WTC11 (cell line): ENCODE data around the gene FOXO3. TPM values are rescaled to one million over a fixed set of nuclear protein-coding genes. Genes with fewer than 3 reads are reported as not detected.

ENCODE experiments used
- ATAC-seq: fragments of 200-7000 bp; cut with Tn5 transposase; 2 replicates; pipeline ENCODE4 v1.10.0; 2021; ENCODE audit warnings: mild to moderate bottlenecking, moderate library complexity
- CTCF ChIA-PET: fragments of 300-600 bp; sonication (Branson Sonifier 250); formaldehyde crosslinking; loops from one replicate; lab custom pipeline; 2021; ENCODE audit warnings: antibody characterized with exemption; lab: Charles Lee
- POLR2A ChIA-PET: fragments of 350-600 bp; sonication (Branson Sonifier 250); formaldehyde crosslinking; loops from one replicate; lab custom pipeline; 2021; ENCODE audit warnings: antibody characterized with exemption; lab: Charles Lee
- DNase-seq: peaks from one replicate; pipeline ENCODE4 v3.0.0; 2021; ENCODE audit warnings: low spot score
- H3K27ac Mint-ChIP-seq: 2 replicates; pipeline ENCODE4 v1.8.0; 2021; ENCODE audit warnings: mixed read lengths
- H3K27me3 Mint-ChIP-seq: 2 replicates; pipeline ENCODE4 v1.8.0; 2021; ENCODE audit warnings: low read depth, mild to moderate bottlenecking, moderate library complexity, mixed read lengths
- H3K36me3 Mint-ChIP-seq: 2 replicates; pipeline ENCODE4 v1.8.0; 2021; ENCODE audit warnings: mixed read lengths
- H3K4me1 Mint-ChIP-seq: 2 replicates; pipeline ENCODE4 v1.8.0; 2022; ENCODE audit warnings: mixed read lengths
- H3K4me3 Mint-ChIP-seq: 2 replicates; pipeline ENCODE4 v1.8.0; 2021; ENCODE audit warnings: mild to moderate bottlenecking, moderate library complexity, mixed read lengths
- H3K9me3 Mint-ChIP-seq: 2 replicates; pipeline ENCODE4 v1.8.0; 2021; ENCODE audit warnings: mixed read lengths
- CREB1 ChIP-seq: sonication (generic); formaldehyde crosslinking; IDR thresholded peaks from 2 replicates; pipeline ENCODE4 v1.8.0; 2023; ENCODE audit warnings: mild to moderate bottlenecking, missing genetic modification reagents
- CTCF ChIP-seq: fragments of 200-600 bp; IDR thresholded peaks from 2 replicates; pipeline ENCODE4 v1.8.0; 2022; ENCODE audit warnings: antibody characterized with exemption
- E2F1 ChIP-seq: sonication (generic); formaldehyde crosslinking; IDR thresholded peaks from 2 replicates; pipeline ENCODE4 v1.8.0; 2022; ENCODE audit warnings: mild to moderate bottlenecking, missing genetic modification reagents
- E2F4 ChIP-seq: sonication (generic); formaldehyde crosslinking; IDR thresholded peaks from 2 replicates; pipeline ENCODE4 v1.8.1; 2022; ENCODE audit warnings: low read depth, mild to moderate bottlenecking, moderate library complexity, missing genetic modification reagents, borderline replicate concordance
- E2F5 ChIP-seq: sonication (generic); formaldehyde crosslinking; IDR thresholded peaks from 2 replicates; pipeline ENCODE4 v1.8.1; 2022; ENCODE audit warnings: mild to moderate bottlenecking, moderate library complexity, missing genetic modification reagents
- FOXJ3 ChIP-seq: sonication (generic); formaldehyde crosslinking; IDR thresholded peaks from 2 replicates; pipeline ENCODE4 v1.9.0; 2021; ENCODE audit warnings: missing genetic modification reagents, mild to moderate bottlenecking, borderline replicate concordance
- IRF2 ChIP-seq: sonication (generic); formaldehyde crosslinking; IDR thresholded peaks from 2 replicates; pipeline ENCODE4 v1.8.0; 2022; ENCODE audit warnings: low read depth, missing genetic modification reagents, borderline replicate concordance
- JAZF1 ChIP-seq: fragments of 250-450 bp; sonication (Bioruptor Pico); IDR thresholded peaks from 2 replicates; pipeline ENCODE4 v1.9.0; 2021; ENCODE audit warnings: moderate library complexity, mild to moderate bottlenecking, inconsistent platforms
- KAT7 ChIP-seq: sonication (generic); formaldehyde crosslinking; IDR thresholded peaks from 2 replicates; pipeline ENCODE4 v1.8.1; 2023; ENCODE audit warnings: missing genetic modification reagents, mild to moderate bottlenecking, borderline replicate concordance
- NFYB ChIP-seq: sonication (generic); formaldehyde crosslinking; conservative IDR thresholded peaks from 2 replicates; pipeline ENCODE4 v1.8.0; 2022; ENCODE audit warnings: low read depth, missing genetic modification reagents
- OVOL2 ChIP-seq: fragments of 250-450 bp; sonication (Bioruptor Pico); IDR thresholded peaks from 2 replicates; pipeline ENCODE4 v1.9.0; 2021; ENCODE audit warnings: mild to moderate bottlenecking, borderline replicate concordance
- PRDM15 ChIP-seq: sonication (generic); formaldehyde crosslinking; IDR thresholded peaks from 2 replicates; pipeline ENCODE4 v1.8.0; 2022; ENCODE audit warnings: missing genetic modification reagents
- SP1 ChIP-seq: sonication (generic); formaldehyde crosslinking; conservative IDR thresholded peaks from 2 replicates; pipeline ENCODE4 v1.8.1; 2022; ENCODE audit warnings: missing genetic modification reagents
- TEAD4 ChIP-seq: sonication (generic); formaldehyde crosslinking; IDR thresholded peaks from 2 replicates; pipeline ENCODE4 v1.8.0; 2022; ENCODE audit warnings: mild to moderate bottlenecking, missing genetic modification reagents
- ZBTB21 ChIP-seq: sonication (generic); formaldehyde crosslinking; IDR thresholded peaks from 2 replicates; pipeline ENCODE4 v1.8.1; 2023; ENCODE audit warnings: mild to moderate bottlenecking, missing genetic modification reagents, borderline replicate concordance
- ZNF396 ChIP-seq: fragments of 250-450 bp; sonication (Bioruptor Pico); IDR thresholded peaks from 2 replicates; pipeline ENCODE4 v1.8.0; 2021; ENCODE audit warnings: mild to moderate bottlenecking, moderate library complexity, borderline replicate concordance
- ZNF416 ChIP-seq: fragments of 250-450 bp; sonication (Bioruptor Pico); IDR thresholded peaks from 2 replicates; pipeline ENCODE4 v1.9.0; 2021; ENCODE audit warnings: mild to moderate bottlenecking, inconsistent platforms
- ZNF512 ChIP-seq: sonication (generic); formaldehyde crosslinking; IDR thresholded peaks from 2 replicates; pipeline ENCODE4 v1.8.1; 2022; ENCODE audit warnings: missing genetic modification reagents, borderline replicate concordance
- ZNF532 ChIP-seq: fragments of 250-450 bp; sonication (Bioruptor Pico); IDR thresholded peaks from 2 replicates; pipeline ENCODE4 v1.9.0; 2021; ENCODE audit warnings: mild to moderate bottlenecking, borderline replicate concordance
- total RNA-seq: library from RNA; stranded (reverse); gene quantifications from 3 replicates; pipeline ENCODE4 v1.2.3, GENCODE V29; 2021

The FOXO3 gene
- total RNA-seq, 1 experiment from 2014 or later: 15.6 TPM

- no peaks in the 10 kb centered on the region; the same call in 1 of the 2 replicates for H3K36me3 Mint-ChIP-seq
- no peak for TF ChIP-seq FOXJ3 (CRISPR knock-in tag)
- TF ChIP-seq ZNF396 (CRISPR knock-in tag): no peak
- no peak for TF ChIP-seq NFYB
- no peak for TF ChIP-seq TEAD4 (CRISPR knock-in tag)
- no peak for TF ChIP-seq ZNF532 (CRISPR knock-in tag)
- H3K4me1 Mint-ChIP-seq: peaks cover 58% of the 10 kb centered on the region
- POLR2A ChIA-PET: no interaction called here
- ATAC-seq: no peak
- DNase-seq: no peak
- H3K27me3 Mint-ChIP-seq: no peaks in the 10 kb centered on the region
- H3K4me3 Mint-ChIP-seq: no peak overlapping the region
- H3K9me3 Mint-ChIP-seq: no peaks in the 10 kb centered on the region
- no peak overlapping the region for H3K27ac Mint-ChIP-seq
- CTCF ChIA-PET: no interaction called here
Observed at GRCh38 chr6:108584323-108584722, 23.6 kb downstream of the FOXO3 start.

GRCh38 chr6:108585359-108585758 is 24.6 kb downstream of the FOXO3 start:
- H3K27ac Mint-ChIP-seq: no peak overlapping the region
- POLR2A ChIA-PET: no interaction called here
- no peak overlapping the region for H3K4me3 Mint-ChIP-seq
- no peaks in the 10 kb centered on the region for H3K27me3 Mint-ChIP-seq
- CTCF ChIA-PET: no interaction called here
- H3K36me3 Mint-ChIP-seq: no peaks in the 10 kb centered on the region
- H3K4me1 Mint-ChIP-seq: peaks cover 68% of the 10 kb centered on the region
- ATAC-seq (no peak), DNase-seq (no peak)
- no peaks in the 10 kb centered on the region for H3K9me3 Mint-ChIP-seq
- TF ChIP-seq SP1 (CRISPR knock-in tag): no peak
- no peak for TF ChIP-seq ZBTB21 (CRISPR knock-in tag)
- no peak for TF ChIP-seq ZNF416
- TF ChIP-seq CREB1 (CRISPR knock-in tag): no peak
- no peak for TF ChIP-seq IRF2 (CRISPR knock-in tag)
- no peak for TF ChIP-seq OVOL2
- TF ChIP-seq E2F5 (CRISPR knock-in tag): no peak
- TF ChIP-seq JAZF1 (CRISPR knock-in tag): no peak
- TF ChIP-seq E2F1 (CRISPR knock-in tag): no peak
- no peak for TF ChIP-seq KAT7 (CRISPR knock-in tag)
- no peak for TF ChIP-seq PRDM15 (CRISPR knock-in tag)
- TF ChIP-seq E2F4 (CRISPR knock-in tag): no peak
- TF ChIP-seq CTCF: no peak
- no peak for TF ChIP-seq ZNF512 (CRISPR knock-in tag)
